HEK293T (cell line): ENCODE results near the gene DCP1A.

Source experiments
- ARNT ChIP-seq: fragments of 450-650 bp; IDR thresholded peaks from 2 replicates; pipeline ENCODE4 v1.6.1; 2017; ENCODE audit warnings: mild to moderate bottlenecking
- BHLHE40 ChIP-seq: fragments of 450-650 bp; IDR thresholded peaks from 2 replicates; pipeline ENCODE4 v1.6.1; 2016; ENCODE audit warnings: mild to moderate bottlenecking, moderate library complexity, borderline replicate concordance
- CTBP1 ChIP-seq: fragments of 450-650 bp; IDR thresholded peaks from 2 replicates; pipeline ENCODE4 v1.6.1; 2016; ENCODE audit warnings: borderline replicate concordance
- LEF1 ChIP-seq: fragments of 450-650 bp; IDR thresholded peaks from 2 replicates; pipeline ENCODE4 v1.6.1; 2017; ENCODE audit warnings: mild to moderate bottlenecking, borderline replicate concordance
- NFRKB ChIP-seq: fragments of 450-650 bp; IDR thresholded peaks from 2 replicates; pipeline ENCODE4 v1.6.1; 2016; ENCODE audit warnings: mild to moderate bottlenecking, moderate library complexity
- SP1 ChIP-seq: fragments of 450-650 bp; IDR thresholded peaks from 2 replicates; pipeline ENCODE4 v1.6.1; 2017
- SUZ12 ChIP-seq: fragments of 450-650 bp; IDR thresholded peaks from 2 replicates; pipeline ENCODE4 v1.6.1; 2016; ENCODE audit warnings: mild to moderate bottlenecking
- TARDBP ChIP-seq: fragments of 450-650 bp; IDR thresholded peaks from 2 replicates; pipeline ENCODE4 v1.6.1; 2016

DNA sequence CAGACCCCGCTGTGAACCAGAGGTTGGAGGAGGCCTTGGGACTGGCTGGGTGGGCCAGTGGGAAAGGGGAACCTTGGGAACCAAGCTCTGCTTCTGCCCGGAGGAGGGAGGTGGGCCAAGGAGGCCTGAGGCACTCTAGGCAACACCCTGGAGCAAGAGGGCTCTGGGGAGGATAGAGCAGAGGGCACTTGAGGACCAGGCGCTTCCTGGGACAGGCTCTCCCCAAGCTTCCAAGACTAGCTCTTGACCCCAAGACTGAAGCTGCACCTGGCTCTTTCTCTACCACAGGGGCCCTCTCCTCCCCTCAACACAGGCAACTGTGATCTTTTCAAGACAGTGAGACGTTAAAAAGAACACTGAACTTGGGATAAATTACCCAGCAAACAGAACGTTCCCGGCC, 111.8 kb downstream of the DCP1A start:
- TF ChIP-seq SP1 (no peak), BHLHE40 (no peak), TARDBP (no peak), SUZ12 (no peak), LEF1 (no peak), ARNT (no peak), CTBP1 (no peak), NFRKB (no peak)
